ENCODE results near the gene KCTD12. TPM values are rescaled to one million over a fixed set of nuclear protein-coding genes. Genes with fewer than 3 reads are reported as not detected.

The KCTD12 gene
- 111 TPM for total RNA-seq

DNA sequence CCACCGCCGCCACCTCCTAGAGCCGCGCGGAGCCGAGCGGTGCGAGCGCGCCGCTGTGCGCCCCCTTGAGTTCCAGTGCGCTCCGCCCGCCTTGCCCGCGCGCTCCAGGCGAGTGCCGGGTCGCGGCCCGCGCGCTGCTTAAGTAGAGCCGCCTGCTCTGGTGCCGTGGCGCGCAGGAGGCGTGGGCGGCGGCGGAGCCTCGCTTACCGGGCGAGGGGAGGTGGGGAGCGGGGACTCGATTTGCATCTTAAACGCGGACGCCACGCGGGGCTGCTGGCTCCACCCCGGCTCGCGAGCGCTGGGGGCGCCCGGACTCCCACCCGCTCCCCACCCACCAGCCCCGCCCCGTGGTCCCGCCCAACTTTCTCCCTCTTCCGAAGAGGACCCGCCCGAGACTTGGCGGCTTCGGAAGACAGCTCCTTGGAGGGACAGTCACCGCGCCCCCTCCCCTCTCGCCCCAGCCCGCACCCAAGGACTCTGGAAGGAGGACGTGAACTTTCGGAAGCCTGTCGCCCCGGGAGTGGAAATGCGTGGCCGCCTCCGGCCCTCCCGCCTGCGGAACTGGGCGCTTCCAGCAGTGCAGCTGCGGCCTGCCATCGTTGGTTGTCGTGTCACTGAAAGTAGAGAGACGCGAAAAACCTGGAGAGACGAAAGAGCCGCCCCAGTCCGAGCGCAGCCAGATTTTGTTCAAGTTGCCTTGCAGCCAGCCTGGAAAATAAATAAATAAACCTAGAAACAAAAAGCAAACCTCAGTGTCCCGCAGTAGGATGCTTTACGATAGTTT lies at the start of gene KCTD12:
Gene KCTD12 (minus strand): TSS at position 114 of the 784 bp plus-strand sequence. CDS start 257 bp downstream, outside the sequence.

Other genes with a start within 250 kb of the KCTD12 start
- not detected for gene ACOD1, start 62.1 kb upstream of the KCTD12 start, total RNA-seq
- gene CLN5, start 105.7 kb upstream of the KCTD12 start, total RNA-seq = 26.5 TPM
- gene FBXL3, start 140.8 kb upstream of the KCTD12 start, total RNA-seq = 99.2 TPM

All from diencephalon (tissue), 1 donor.